SK-N-SH (cell line): ENCODE results near the gene OR6C76. TPM values are rescaled to one million over a fixed set of nuclear protein-coding genes. Genes with fewer than 3 reads are reported as not detected.

Experiments
- CTCF ChIA-PET: fragments of 300-600, 350-600 bp; formaldehyde crosslinking; extraction: SDS; loops from one replicate; lab custom pipeline; 2021; lab: Yijun Ruan, JAX
- POLR2A ChIA-PET: fragments of 350-600 bp; sonication (Branson Sonifier 250); formaldehyde crosslinking; extraction: SDS; loops from one replicate; lab custom pipeline; 2020; ENCODE audit warnings: antibody characterized with exemption, inconsistent platforms; lab: Yijun Ruan, JAX
- DNase-seq: peaks from one replicate; pipeline ENCODE4 v3.0.0; 2012
- H2AFZ ChIP-seq: fragments of 200-600 bp; sonication (generic); 2 replicates; pipeline ENCODE4 v1.8.1; 2016; ENCODE audit warnings: antibody characterized with exemption, mild to moderate bottlenecking, low read depth
- H3F3A ChIP-seq: fragments of 200-600 bp; sonication (generic); replicated peaks from 2 replicates; pipeline ENCODE3; 2016; ENCODE audit warnings: antibody characterized with exemption, mild to moderate bottlenecking; ENCODE audit not compliant: insufficient read depth
- H3K27ac ChIP-seq, 2 experiments: fragments of 200-500 bp in 1 of 2; fragments of 200-600 bp in 1 of 2; sonication (Bioruptor generic) in 1 of 2; sonication (generic), shearing (Covaris generic) in 1 of 2; 2 replicates each; pipeline versions ENCODE4 v1.5.1 to v1.6.1; 2014 to 2016; ENCODE audit warnings: low read depth in 2 of 2, inconsistent platforms in 1 of 2, low read length in 1 of 2, mild to moderate bottlenecking in 1 of 2, mixed read lengths in 1 of 2
- H3K27me3 ChIP-seq: fragments of 200-600 bp; sonication (generic), shearing (Covaris generic); 2 replicates; pipeline ENCODE4 v1.6.1; 2016; ENCODE audit warnings: mixed run types; ENCODE audit not compliant: insufficient read depth
- H3K36me3 ChIP-seq, 2 experiments: fragments of 200-500 bp in 1 of 2; fragments of 200-600 bp in 1 of 2; sonication (Bioruptor generic) in 1 of 2; sonication (generic) in 1 of 2; replicated peaks in 1 of 2; 2 replicates each; pipeline versions ENCODE3 to v1.5.1; 2014 to 2016; ENCODE audit warnings: low read length in 1 of 2, mild to moderate bottlenecking in 1 of 2; ENCODE audit not compliant: insufficient read depth in 2 of 2, control insufficient read depth in 1 of 2
- H3K4me1 ChIP-seq, 2 experiments: fragments of 200-500 bp in 1 of 2; fragments of 200-600 bp in 1 of 2; sonication (Bioruptor generic) in 1 of 2; sonication (generic), shearing (Covaris generic) in 1 of 2; 2 replicates each; pipeline versions ENCODE4 v1.5.1 to v1.6.1; 2014 to 2016; ENCODE audit warnings: low read depth in 1 of 2, low read length in 1 of 2, mixed run types in 1 of 2; ENCODE audit not compliant: insufficient read depth in 2 of 2, control insufficient read depth in 1 of 2
- H3K4me2 ChIP-seq: fragments of 200-600 bp; sonication (generic), shearing (Covaris generic); 2 replicates; pipeline ENCODE4 v1.6.1; 2017; ENCODE audit warnings: mixed run types
- H3K4me3 ChIP-seq, 2 experiments: fragments of 200-500 bp in 1 of 2; fragments of 200-600 bp in 1 of 2; sonication (Bioruptor generic) in 1 of 2; sonication (generic), shearing (Covaris generic) in 1 of 2; 2 replicates each; pipeline versions ENCODE4 v1.5.1 to v1.8.1; 2014 to 2016; ENCODE audit warnings: low read depth in 2 of 2, inconsistent platforms in 1 of 2, low read length in 1 of 2, mild to moderate bottlenecking in 1 of 2, mixed read lengths in 1 of 2, moderate library complexity in 1 of 2
- H3K79me2 ChIP-seq: fragments of 200-600 bp; sonication (generic); 2 replicates; pipeline ENCODE4 v1.8.1; 2017; ENCODE audit warnings: mild to moderate bottlenecking; ENCODE audit not compliant: insufficient read depth
- H3K9ac ChIP-seq: fragments of 200-600 bp; sonication (generic); 2 replicates; pipeline ENCODE4 v1.6.1; 2017; ENCODE audit warnings: mixed run types
- H3K9me2 ChIP-seq: fragments of 200-600 bp; sonication (generic); 2 replicates; pipeline ENCODE4 v1.6.1; 2017; ENCODE audit warnings: mixed run types
- H3K9me3 ChIP-seq: fragments of 200-600 bp; sonication (generic); 2 replicates; pipeline ENCODE4 v1.6.1; 2017; ENCODE audit warnings: mixed run types, mild to moderate bottlenecking, moderate library complexity
- H4K20me1 ChIP-seq: fragments of 200-600 bp; sonication (generic); 2 replicates; pipeline ENCODE4 v1.6.1; 2017; ENCODE audit warnings: mild to moderate bottlenecking, mixed run types; ENCODE audit not compliant: insufficient read depth
- ELF1 ChIP-seq: IDR thresholded peaks from 2 replicates; pipeline ENCODE4 v1.4.0; 2012
- EP300 ChIP-seq, 2 experiments: IDR thresholded peaks; 2 replicates each; pipeline versions ENCODE4 v1.4.0 to v1.6.1; 2012; ENCODE audit warnings: borderline replicate concordance in 1 of 2, low read depth in 1 of 2, low read length in 1 of 2
- EZH2phosphoT487 ChIP-seq: fragments of 200-600 bp; sonication (generic); IDR thresholded peaks from 2 replicates; pipeline ENCODE4 v1.6.1; 2017; ENCODE audit warnings: low read depth, mixed run types, mild to moderate bottlenecking, antibody characterized with exemption, moderate library complexity, borderline replicate concordance
- FOSL2 ChIP-seq: IDR thresholded peaks from 2 replicates; pipeline ENCODE4 v1.4.0; 2012; ENCODE audit warnings: low read depth, mild to moderate bottlenecking, moderate library complexity, borderline replicate concordance
- GABPA ChIP-seq: IDR thresholded peaks from 2 replicates; pipeline ENCODE4 v1.4.0; 2012; ENCODE audit warnings: low read depth, mild to moderate bottlenecking
- MEF2A ChIP-seq: IDR thresholded peaks from 2 replicates; pipeline ENCODE4 v1.4.0; 2012; ENCODE audit warnings: low read depth, borderline replicate concordance
- MXI1 ChIP-seq: IDR thresholded peaks from 2 replicates; pipeline ENCODE4 v1.6.1; 2012; ENCODE audit warnings: mild to moderate bottlenecking, low read depth, low read length, improper control_type of control experiment
- REST ChIP-seq: IDR thresholded peaks from 2 replicates; pipeline ENCODE4 v1.6.1; 2012; ENCODE audit warnings: mild to moderate bottlenecking, low read depth, low read length, moderate library complexity
- SMC3 ChIP-seq: IDR thresholded peaks from 2 replicates; pipeline ENCODE4 v1.6.1; 2012; ENCODE audit warnings: low read depth, low read length, improper control_type of control experiment
- TCF12 ChIP-seq: IDR thresholded peaks from 2 replicates; pipeline ENCODE4 v1.4.0; 2012
- USF2 ChIP-seq: fragments of 150-350 bp; IDR thresholded peaks from 2 replicates; pipeline ENCODE4 v1.6.1; 2017; ENCODE audit warnings: antibody characterized with exemption, low read length, low read depth, borderline replicate concordance
- WGBS: methylation state at CpG from one replicate; pipeline ENCODE4 v1.1.6; 2017; ENCODE audit warnings: low lambda C conversion rate; 5-methylcytosine and 5-hydroxymethylcytosine counted together
- polyA plus RNA-seq, 3 experiments: library from polyadenylated mRNA; depleted of rRNA; stranded (reverse); fragments of >200 nt; gene quantifications; 2 replicates each; pipeline ENCODE4 v1.2.3, GENCODE V29; 2012

The OR6C76 gene
- polyA plus RNA-seq, 1 of the 3 experiments (the other 2 are of a cell fraction): not detected

GRCh38 chr12:55420307-55420962, 5.6 kb upstream of the OR6C76 start:
- POLR2A ChIA-PET: no interaction called here
- CTCF ChIA-PET: no interaction called here

More at GRCh38 chr12:55420307-55420962, 5.6 kb upstream of the OR6C76 start:
- H3K4me3 ChIP-seq: no peak overlapping the region
- no peak for TF ChIP-seq GABPA
- TF ChIP-seq SMC3: no peak
- TF ChIP-seq MEF2A: no peak
- no peak for TF ChIP-seq EP300 (IDR thresholded peaks at IDR 0.05; ENCODE audit: borderline replicate concordance in 1 of 2, low read depth in 1 of 2, low read length in 1 of 2)
- no peak for TF ChIP-seq FOSL2
- no peak for TF ChIP-seq USF2
- no peak for TF ChIP-seq ELF1
- TF ChIP-seq EZH2phosphoT487: no peak
- no peak for TF ChIP-seq TCF12
- no peak for TF ChIP-seq REST
- TF ChIP-seq MXI1: no peak
- no peak overlapping the region for H3K9ac ChIP-seq
- no peaks in the 10 kb centered on the region for H3K36me3 ChIP-seq
- H3K9me3 ChIP-seq: no peaks in the 10 kb centered on the region
- H2AFZ ChIP-seq: no peak overlapping the region
- no peaks in the 10 kb centered on the region for H3K9me2 ChIP-seq
- 11% methylated on average over 2 of the region's 2 CpGs for WGBS
- no peaks in the 10 kb centered on the region for H3K79me2 ChIP-seq
- H4K20me1 ChIP-seq: no peaks in the 10 kb centered on the region
- no peak for DNase-seq
- no peaks in the 10 kb centered on the region for H3K4me1 ChIP-seq
- H3K27me3 ChIP-seq: no peaks in the 10 kb centered on the region
- H3K4me2 ChIP-seq: no peak overlapping the region
- no peak overlapping the region for H3K27ac ChIP-seq
- H3F3A ChIP-seq: no peaks in the 10 kb centered on the region
